OCI-LY3 (cell line): Measurements from ENCODE around the gene LRP4.
A peak's percentile ranks its signal among the peaks of the same experiment; 100 is the strongest.

Experiments used
- H2AFZ ChIP-seq: fragments of 200-600, 300-600 bp; shearing (Covaris generic); 2 replicates; pipeline ENCODE4 v1.6.0; 2014; ENCODE audit warnings: antibody characterized with exemption, low read depth, low read length
- H3K27ac ChIP-seq: fragments of 200-600, 300-600 bp; sonication (generic); 2 replicates; pipeline ENCODE4 v1.5.1; 2014; ENCODE audit warnings: mild to moderate bottlenecking, low read length, moderate library complexity, mixed read lengths
- H3K27me3 ChIP-seq: fragments of 200-600, 300-600 bp; sonication (generic); 2 replicates; pipeline ENCODE4 v1.6.1; 2014; ENCODE audit warnings: low read depth, low read length, mixed read lengths
- H3K36me3 ChIP-seq: fragments of 200-600, 300-600 bp; sonication (generic); replicated peaks from 2 replicates; pipeline ENCODE3; 2014; ENCODE audit warnings: low read depth, low read length, mixed read lengths
- H3K4me1 ChIP-seq: fragments of 300-600, 200-600 bp; sonication (generic); 2 replicates; pipeline ENCODE4 v1.6.1; 2014; ENCODE audit warnings: low read length, mixed read lengths
- H3K4me2 ChIP-seq: fragments of 200-600, 300-600 bp; sonication (generic); 2 replicates; pipeline ENCODE4 v1.6.1; 2014; ENCODE audit warnings: low read length, mixed read lengths
- H3K4me3 ChIP-seq: fragments of 300-600, 200-600 bp; sonication (generic); 2 replicates; pipeline ENCODE4 v1.5.1; 2014; ENCODE audit warnings: antibody characterized with exemption, mild to moderate bottlenecking, low read length, moderate library complexity
- H3K79me2 ChIP-seq: fragments of 300-600, 200-600 bp; shearing (Covaris generic); 2 replicates; pipeline ENCODE4 v1.6.1; 2014; ENCODE audit warnings: mild to moderate bottlenecking, low read length, mixed read lengths
- H3K9ac ChIP-seq: fragments of 300-600, 200-600 bp; shearing (Covaris generic); 2 replicates; pipeline ENCODE4 v1.6.0; 2014; ENCODE audit warnings: mild to moderate bottlenecking, low read length, moderate library complexity
- H3K9me3 ChIP-seq: fragments of 200-600, 300-600 bp; shearing (Covaris generic); 2 replicates; pipeline ENCODE4 v1.6.1; 2014; ENCODE audit warnings: low read length, mixed read lengths; ENCODE audit not compliant: insufficient read depth
- H4K20me1 ChIP-seq: fragments of 200-600, 300-600 bp; sonication (generic); 2 replicates; pipeline ENCODE4 v1.6.1; 2016; ENCODE audit warnings: low read length, mixed read lengths; ENCODE audit not compliant: insufficient read depth
- CTCF ChIP-seq: fragments of 200-600, 300-600 bp; sonication (generic); IDR thresholded peaks from 2 replicates; pipeline ENCODE4 v1.5.1; 2014; ENCODE audit warnings: antibody characterized with exemption, low read length, low read depth
- EZH2phosphoT487 ChIP-seq: fragments of 200-600 bp; shearing (Covaris generic); IDR thresholded peaks from 2 replicates; pipeline ENCODE4 v1.6.1; 2018; ENCODE audit warnings: antibody characterized with exemption, mixed run types, low read depth

The LRP4 gene

GRCh38 chr11:46900091-46900746 is 18.1 kb downstream of the LRP4 start:
- Histone ChIP-seq H2AFZ (no peak overlapping the region), H3K79me2 (no peaks in the 10 kb centered on the region), H3K36me3 (no peaks in the 10 kb centered on the region), H3K4me2 (no peak overlapping the region), H3K27me3 (no peaks in the 10 kb centered on the region), H3K9me3 (no peaks in the 10 kb centered on the region), H3K27ac (no peak overlapping the region), H3K4me1 (no peaks in the 10 kb centered on the region), H3K4me3 (no peak overlapping the region), H4K20me1 (no peaks in the 10 kb centered on the region), H3K9ac (no peak overlapping the region)
- TF ChIP-seq EZH2phosphoT487: no peak
- no peak for TF ChIP-seq CTCF

GRCh38 chr11:46899501-46900025 is 18.8 kb downstream of the LRP4 start:
- no peak overlapping the region for H3K27ac ChIP-seq
- no peaks in the 10 kb centered on the region for H4K20me1 ChIP-seq
- no peaks in the 10 kb centered on the region for H3K36me3 ChIP-seq
- H3K79me2 ChIP-seq: no peaks in the 10 kb centered on the region
- no peaks in the 10 kb centered on the region for H3K27me3 ChIP-seq
- no peak overlapping the region for H3K9ac ChIP-seq
- no peaks in the 10 kb centered on the region for H3K9me3 ChIP-seq
- TF ChIP-seq CTCF: no peak
- TF ChIP-seq EZH2phosphoT487: no peak
- H2AFZ ChIP-seq: no peak overlapping the region
- no peaks in the 10 kb centered on the region for H3K4me1 ChIP-seq
- H3K4me3 ChIP-seq: no peak overlapping the region
- no peak overlapping the region for H3K4me2 ChIP-seq

- H3K4me3 ChIP-seq: no peak overlapping the region
- H3K36me3 ChIP-seq: no peaks in the 10 kb centered on the region
- H3K4me2 ChIP-seq: no peak overlapping the region
- no peak for TF ChIP-seq CTCF
- no peak for TF ChIP-seq EZH2phosphoT487
- H2AFZ ChIP-seq: no peak overlapping the region
- H4K20me1 ChIP-seq: no peaks in the 10 kb centered on the region
- no peak overlapping the region for H3K9ac ChIP-seq
- H3K27me3 ChIP-seq: no peaks in the 10 kb centered on the region
- no peaks in the 10 kb centered on the region for H3K79me2 ChIP-seq
- no peaks in the 10 kb centered on the region for H3K4me1 ChIP-seq
- no peak overlapping the region for H3K27ac ChIP-seq
- H3K9me3 ChIP-seq: no peaks in the 10 kb centered on the region
Observed at GRCh38 chr11:46898396-46899095, 19.8 kb downstream of the LRP4 start.

- Histone ChIP-seq H3K9me3 (no peaks in the 10 kb centered on the region), H3K79me2 (no peaks in the 10 kb centered on the region), H3K27ac (no peak overlapping the region), H3K4me2 (no peak overlapping the region), H4K20me1 (no peaks in the 10 kb centered on the region), H2AFZ (no peak overlapping the region), H3K27me3 (no peaks in the 10 kb centered on the region), H3K4me3 (no peak overlapping the region), H3K4me1 (no peaks in the 10 kb centered on the region), H3K9ac (no peak overlapping the region), H3K36me3 (no peaks in the 10 kb centered on the region)
- TF ChIP-seq EZH2phosphoT487: no peak
- TF ChIP-seq CTCF: peak; percentile 35; the same call in 1 of the 2 replicates
Observed at GRCh38 chr11:46896719-46897406, 21.5 kb downstream of the LRP4 start.
